Stimulated activated naive CD4-positive, alpha-beta T cell (primary cell): Measurements from ENCODE around the gene TMEM175.

ENCODE experiments used
- DNase-seq, 6 experiments: peaks; one replicate each; lab custom pipeline; 2025; lab: John Stamatoyannopoulos, UW

The TMEM175 gene

GRCh38 chr4:947491-947971 lies 15.3 kb downstream of the TMEM175 start:
- DNase-seq = no peak

GRCh38 chr4:948101-948935 lies 16.1 kb downstream of the TMEM175 start:
- DNase-seq = no peak

- DNase-seq = no peak
Measured at GRCh38 chr4:948936-949300, 16.7 kb downstream of the TMEM175 start.

- no peak for DNase-seq
Measured at GRCh38 chr4:949656-950055, 17.4 kb downstream of the TMEM175 start.

GRCh38 chr4:950136-951020 lies 18.1 kb downstream of the TMEM175 start:
- no peak for DNase-seq

GRCh38 chr4:951186-951585 lies 18.9 kb downstream of the TMEM175 start:
- no peak for DNase-seq

GRCh38 chr4:951594-952468 lies 19.6 kb downstream of the TMEM175 start:
- no peak for DNase-seq

GRCh38 chr4:952881-953573 lies 20.8 kb downstream of the TMEM175 start:
- DNase-seq = no peak

- no peak for DNase-seq
Measured at GRCh38 chr4:953574-953915, 21.3 kb downstream of the TMEM175 start.

GRCh38 chr4:954211-955020 lies 22.2 kb downstream of the TMEM175 start:
- DNase-seq = no peak

GRCh38 chr4:955161-955921 lies 23.1 kb downstream of the TMEM175 start:
- DNase-seq = no peak

GRCh38 chr4:955931-956381 lies 23.7 kb downstream of the TMEM175 start:
- DNase-seq = no peak

- DNase-seq = no peak
Measured at GRCh38 chr4:956531-957230, 24.4 kb downstream of the TMEM175 start.

- no peak for DNase-seq
Measured at GRCh38 chr4:957231-957580, 24.9 kb downstream of the TMEM175 start.

- DNase-seq = no peak
Measured at GRCh38 chr4:957581-958313, 25.5 kb downstream of the TMEM175 start.

- DNase-seq = no peak
Measured at GRCh38 chr4:958314-958665, 26.0 kb downstream of the TMEM175 start.

- DNase-seq = no peak
Measured at GRCh38 chr4:958696-959337, 26.6 kb downstream of the TMEM175 start.
